ENCODE results near the gene LEMD2.

DNA sequence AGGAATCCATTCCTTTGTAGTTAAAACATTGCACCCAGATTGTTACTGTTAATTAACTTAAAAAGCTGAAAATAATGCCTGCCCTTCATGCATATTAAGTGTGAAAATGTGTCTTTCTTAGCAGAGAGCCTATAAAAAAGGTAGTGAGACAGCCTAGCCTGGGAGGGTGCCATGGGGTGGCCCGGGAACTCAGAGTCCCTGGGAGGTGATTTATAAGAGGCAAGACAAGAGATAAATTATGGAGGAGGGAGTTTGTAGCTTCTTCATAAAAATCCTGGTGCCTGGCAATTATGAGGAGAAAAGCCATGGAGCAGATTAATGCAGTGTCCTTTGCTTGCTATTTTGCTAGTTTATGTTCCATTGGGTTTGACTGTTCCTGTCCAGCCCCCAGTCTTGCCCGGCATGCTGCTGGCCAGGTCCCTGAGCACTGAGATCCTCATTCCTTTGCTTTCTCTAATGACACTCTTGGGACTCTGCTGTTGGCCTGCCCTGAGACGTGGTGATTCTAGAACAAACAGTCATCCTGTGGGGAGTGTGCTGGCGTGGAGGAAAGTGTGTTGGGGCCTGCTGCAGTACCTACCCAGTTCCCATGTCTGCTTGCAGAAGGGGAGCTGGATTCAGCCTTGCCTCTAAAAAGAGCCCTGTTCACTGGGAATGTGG, 10.7 kb upstream of the LEMD2 start:
- TF ChIP-seq, protein P1, sequence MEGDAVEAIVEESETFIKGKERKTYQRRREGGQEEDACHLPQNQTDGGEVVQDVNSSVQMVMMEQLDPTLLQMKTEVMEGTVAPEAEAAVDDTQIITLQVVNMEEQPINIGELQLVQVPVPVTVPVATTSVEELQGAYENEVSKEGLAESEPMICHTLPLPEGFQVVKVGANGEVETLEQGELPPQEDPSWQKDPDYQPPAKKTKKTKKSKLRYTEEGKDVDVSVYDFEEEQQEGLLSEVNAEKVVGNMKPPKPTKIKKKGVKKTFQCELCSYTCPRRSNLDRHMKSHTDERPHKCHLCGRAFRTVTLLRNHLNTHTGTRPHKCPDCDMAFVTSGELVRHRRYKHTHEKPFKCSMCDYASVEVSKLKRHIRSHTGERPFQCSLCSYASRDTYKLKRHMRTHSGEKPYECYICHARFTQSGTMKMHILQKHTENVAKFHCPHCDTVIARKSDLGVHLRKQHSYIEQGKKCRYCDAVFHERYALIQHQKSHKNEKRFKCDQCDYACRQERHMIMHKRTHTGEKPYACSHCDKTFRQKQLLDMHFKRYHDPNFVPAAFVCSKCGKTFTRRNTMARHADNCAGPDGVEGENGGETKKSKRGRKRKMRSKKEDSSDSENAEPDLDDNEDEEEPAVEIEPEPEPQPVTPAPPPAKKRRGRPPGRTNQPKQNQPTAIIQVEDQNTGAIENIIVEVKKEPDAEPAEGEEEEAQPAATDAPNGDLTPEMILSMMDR (conservative IDR thresholded peaks at IDR 0.05; ENCODE audit: low read depth, low read length) = no peak
- TF ChIP-seq RCOR1 (IDR thresholded peaks at IDR 0.05; ENCODE audit: insufficient replicate concordance, low read length) (no peak), FOS (IDR thresholded peaks at IDR 0.05; ENCODE audit: low read depth, low read length) (no peak), POLR2A (IDR thresholded peaks at IDR 0.05; ENCODE audit: low read depth, low read length) (no peak), MAFK (IDR thresholded peaks at IDR 0.05; ENCODE audit: low read depth, low read length) (no peak), MXI1 (IDR thresholded peaks at IDR 0.05; ENCODE audit: borderline replicate concordance, low read depth, low read length) (no peak), BHLHE40 (IDR thresholded peaks at IDR 0.05; ENCODE audit: low read depth, low read length) (no peak)
